Measurements from ENCODE around the gene CT45A10.
"Not testable (repeated sequence)": the region's sequence is repeated elsewhere in the genome, so short reads cannot be mapped to it uniquely, and the experiment has no call there.

Gene CT45A10

GRCh38 chrX:135910251-135910650 is 17.0 kb upstream of the CT45A10 start:
- CTCF ChIA-PET, result interaction anchor here (0.6 kb wide), 1 partner anchor 11 kb away, joined by 3 read pairs; no protein-coding TSS in a partner anchor
- TF ChIP-seq CTCF (conservative IDR thresholded peaks at IDR 0.05; ENCODE audit: low read depth), result no peak
- DNase-seq (ENCODE audit: low spot score), result no peak
- H3K27ac ChIP-seq, result no peak overlapping the region
- POLR2A ChIA-PET (ENCODE audit: low non-redundant PET), result no interaction called here

GRCh38 chrX:135892781-135893180 is 463 bp downstream of the CT45A10 start:
- ChIA-PET CTCF (no interaction called here), POLR2A (ENCODE audit: low non-redundant PET) (no interaction called here)
- no peak overlapping the region for H3K27ac ChIP-seq
- no peak for DNase-seq (ENCODE audit: low spot score)
- TF ChIP-seq CTCF (conservative IDR thresholded peaks at IDR 0.05; ENCODE audit: low read depth), result no peak

GRCh38 chrX:135890087-135890585 is 3.1 kb downstream of the CT45A10 start:
- TF ChIP-seq CTCF (conservative IDR thresholded peaks at IDR 0.05; ENCODE audit: low read depth), result no peak
- no peak for DNase-seq (ENCODE audit: low spot score)
- H3K27ac ChIP-seq, result no peak overlapping the region
- POLR2A ChIA-PET (ENCODE audit: low non-redundant PET), result no interaction called here
- CTCF ChIA-PET, result interaction anchor here (1.0 kb wide), 1 partner anchor 150 kb away, joined by 3 read pairs; no protein-coding TSS in a partner anchor

GRCh38 chrX:135888976-135889375 is 4.3 kb downstream of the CT45A10 start:
- H3K27ac ChIP-seq; POLR2A ChIA-PET (ENCODE audit: low non-redundant PET); CTCF ChIA-PET; DNase-seq (ENCODE audit: low spot score): not testable (repeated sequence)

- CTCF ChIA-PET; DNase-seq (ENCODE audit: low spot score); POLR2A ChIA-PET (ENCODE audit: low non-redundant PET); H3K27ac ChIP-seq: not testable (repeated sequence)
These were observed 5.0 kb downstream of the CT45A10 start for GRCh38 chrX:135888230-135888629.

- POLR2A ChIA-PET (ENCODE audit: low non-redundant PET); CTCF ChIA-PET; H3K27ac ChIP-seq; DNase-seq (ENCODE audit: low spot score): not testable (repeated sequence)
These were observed 10.5 kb downstream of the CT45A10 start for GRCh38 chrX:135882741-135883140.

- POLR2A ChIA-PET (ENCODE audit: low non-redundant PET); CTCF ChIA-PET; DNase-seq (ENCODE audit: low spot score); H3K27ac ChIP-seq: not testable (repeated sequence)
These were observed 21.5 kb downstream of the CT45A10 start, which contains the start of gene CT45A9 for GRCh38 chrX:135871712-135872111. TSS of gene CT45A9 (minus strand) at chrX:135871812. CDS start at chrX:135868061, 3,751 bp downstream.

- CTCF ChIA-PET; H3K27ac ChIP-seq; DNase-seq (ENCODE audit: low spot score): not testable (repeated sequence)
These were observed 38.8 kb downstream of the CT45A10 start, which contains the start of gene CT45A8 for GRCh38 chrX:135854438-135854837. TSS of gene CT45A8 (minus strand) at chrX:135854538. CDS start at chrX:135850783, 3,755 bp downstream.

GRCh38 chrX:135837180-135837579 is 56.1 kb downstream of the CT45A10 start, which contains the start of gene CT45A7:
TSS of gene CT45A7 (minus strand) at chrX:135837280. CDS start at chrX:135833533, 3,747 bp downstream.
- POLR2A ChIA-PET (ENCODE audit: low non-redundant PET); CTCF ChIA-PET; H3K27ac ChIP-seq; DNase-seq (ENCODE audit: low spot score): not testable (repeated sequence)

More at GRCh38 chrX:135854438-135854837, 38.8 kb downstream of the CT45A10 start, which contains the start of gene CT45A8:
- POLR2A ChIA-PET (ENCODE audit: low non-redundant PET), result not testable (repeated sequence)

All from RWPE1 (cell line).